IPS DF 6.9 (cell line): ENCODE results near the gene MPRIP.

Source experiments
- DNase-seq: peaks from one replicate; pipeline ENCODE4 v3.0.0-alpha.2; 2013; ENCODE audit warnings: low read depth, low spot score
- H3K27ac ChIP-seq: one replicate; pipeline ENCODE4 v1.5.1; 2013; ENCODE audit warnings: low read length, control low read depth
- H3K27me3 ChIP-seq: 2 replicates; pipeline ENCODE4 v1.6.1; 2013; ENCODE audit warnings: mild to moderate bottlenecking, low read length; ENCODE audit not compliant: control insufficient read depth, insufficient read depth
- H3K36me3 ChIP-seq: 2 replicates; pipeline ENCODE4 v1.6.1; 2013; ENCODE audit warnings: low read length; ENCODE audit not compliant: control insufficient read depth, insufficient read depth
- H3K4me1 ChIP-seq: 2 replicates; pipeline ENCODE4 v1.6.1; 2013; ENCODE audit warnings: low read length; ENCODE audit not compliant: control insufficient read depth, insufficient read depth
- H3K4me3 ChIP-seq: 2 replicates; pipeline ENCODE4 v1.5.1; 2013; ENCODE audit warnings: mild to moderate bottlenecking, low read length
- H3K9me3 ChIP-seq: 2 replicates; pipeline ENCODE4 v1.6.1; 2013; ENCODE audit warnings: low read length, inconsistent platforms; ENCODE audit not compliant: control insufficient read depth, insufficient read depth
- WGBS: extraction: QIAGEN DNeasy Blood & Tissue Kit; methylation state at CpG from one replicate; pipeline ENCODE4 v1.1.7; 2013; ENCODE audit warnings: mixed read lengths, missing lambda C conversion rate; ENCODE audit not compliant: insufficient read length, insufficient coverage; 5-methylcytosine and 5-hydroxymethylcytosine counted together

Gene MPRIP

GRCh38 chr17:17053446-17054379 lies 11.5 kb downstream of the MPRIP start:
- Histone ChIP-seq H3K27ac (no peak overlapping the region), H3K9me3 (no peaks in the 10 kb centered on the region), H3K4me3 (no peak overlapping the region), H3K4me1 (no peaks in the 10 kb centered on the region; the same call in 1 of the 2 replicates), H3K36me3 (no peaks in the 10 kb centered on the region), H3K27me3 (no peaks in the 10 kb centered on the region)
- no peak for DNase-seq
- no CpG with 5 or more reads among the region's 8 CpGs for WGBS

- Histone ChIP-seq H3K4me1 (no peaks in the 10 kb centered on the region; the same call in 1 of the 2 replicates), H3K27ac (no peak overlapping the region), H3K36me3 (no peaks in the 10 kb centered on the region)
Measured at GRCh38 chr17:17054636-17055035, 12.4 kb downstream of the MPRIP start.

GRCh38 chr17:17055286-17056155 lies 13.3 kb downstream of the MPRIP start:
- H3K36me3 ChIP-seq, result no peaks in the 10 kb centered on the region
- H3K27ac ChIP-seq, result no peak overlapping the region
- no peaks in the 10 kb centered on the region for H3K27me3 ChIP-seq
- no peaks in the 10 kb centered on the region for H3K9me3 ChIP-seq
- H3K4me3 ChIP-seq, result no peak overlapping the region
- DNase-seq, result no peak
- no CpG with 5 or more reads among the region's 16 CpGs for WGBS
- no peaks in the 10 kb centered on the region; the same call in 1 of the 2 replicates for H3K4me1 ChIP-seq

More at GRCh38 chr17:17054636-17055035, 12.4 kb downstream of the MPRIP start:
- no peak for DNase-seq
- no CpG with 5 or more reads among the region's 4 CpGs for WGBS
- Histone ChIP-seq H3K9me3 (no peaks in the 10 kb centered on the region), H3K27me3 (no peaks in the 10 kb centered on the region), H3K4me3 (no peak overlapping the region)

- H3K27ac ChIP-seq, result no peak overlapping the region
- no CpG with 5 or more reads among the region's 8 CpGs for WGBS
- no peaks in the 10 kb centered on the region for H3K36me3 ChIP-seq
- no peaks in the 10 kb centered on the region for H3K27me3 ChIP-seq
- no peak overlapping the region for H3K4me3 ChIP-seq
- H3K9me3 ChIP-seq, result no peaks in the 10 kb centered on the region
- DNase-seq, result no peak
- no peaks in the 10 kb centered on the region; the same call in 1 of the 2 replicates for H3K4me1 ChIP-seq
Measured at GRCh38 chr17:17056156-17056539, 13.9 kb downstream of the MPRIP start.

- no peak overlapping the region for H3K27ac ChIP-seq
- no CpG with 5 or more reads among the region's 9 CpGs for WGBS
Measured at GRCh38 chr17:17057057-17057551, 14.8 kb downstream of the MPRIP start.

GRCh38 chr17:17058304-17058703 lies 16.0 kb downstream of the MPRIP start:
- H3K27ac ChIP-seq, result no peak overlapping the region
- H3K36me3 ChIP-seq, result no peaks in the 10 kb centered on the region
- no CpG with 5 or more reads among the region's 6 CpGs for WGBS
- H3K27me3 ChIP-seq, result no peaks in the 10 kb centered on the region
- DNase-seq, result no peak
- H3K4me1 ChIP-seq, result no peaks in the 10 kb centered on the region; the same call in 1 of the 2 replicates
- H3K9me3 ChIP-seq, result no peaks in the 10 kb centered on the region
- no peak overlapping the region for H3K4me3 ChIP-seq

More at GRCh38 chr17:17057057-17057551, 14.8 kb downstream of the MPRIP start:
- Histone ChIP-seq H3K4me1 (no peaks in the 10 kb centered on the region; the same call in 1 of the 2 replicates), H3K4me3 (no peak overlapping the region), H3K9me3 (no peaks in the 10 kb centered on the region), H3K36me3 (no peaks in the 10 kb centered on the region), H3K27me3 (no peaks in the 10 kb centered on the region)
- DNase-seq, result no peak

- Histone ChIP-seq H3K27ac (no peak overlapping the region), H3K27me3 (no peaks in the 10 kb centered on the region), H3K36me3 (no peaks in the 10 kb centered on the region), H3K4me3 (no peak overlapping the region), H3K9me3 (no peaks in the 10 kb centered on the region), H3K4me1 (no peaks in the 10 kb centered on the region; the same call in 1 of the 2 replicates)
- DNase-seq, result no peak
- no CpG with 5 or more reads among the region's 10 CpGs for WGBS
Measured at GRCh38 chr17:17059301-17059890, 17.1 kb downstream of the MPRIP start.

GRCh38 chr17:17060001-17060922 lies 18.0 kb downstream of the MPRIP start:
- Histone ChIP-seq H3K9me3 (no peaks in the 10 kb centered on the region), H3K36me3 (no peaks in the 10 kb centered on the region), H3K4me3 (no peak overlapping the region), H3K27ac (no peak overlapping the region), H3K4me1 (no peaks in the 10 kb centered on the region; the same call in 1 of the 2 replicates), H3K27me3 (no peaks in the 10 kb centered on the region)
- no CpG with 5 or more reads among the region's 10 CpGs for WGBS
- DNase-seq, result no peak

GRCh38 chr17:17060930-17061329 lies 18.7 kb downstream of the MPRIP start:
- H3K4me1 ChIP-seq, result no peaks in the 10 kb centered on the region; the same call in 1 of the 2 replicates
- no peak overlapping the region for H3K4me3 ChIP-seq
- no peak overlapping the region for H3K27ac ChIP-seq
- DNase-seq, result no peak
- H3K36me3 ChIP-seq, result no peaks in the 10 kb centered on the region
- WGBS, result no CpG with 5 or more reads among the region's 5 CpGs
- H3K27me3 ChIP-seq, result no peaks in the 10 kb centered on the region
- no peaks in the 10 kb centered on the region for H3K9me3 ChIP-seq
